Measurements from ENCODE around the gene ARMC12. TPM values are rescaled to one million over a fixed set of nuclear protein-coding genes. Genes with fewer than 3 reads are reported as not detected.
"Not testable (repeated sequence)": the region's sequence is repeated elsewhere in the genome, so short reads cannot be mapped to it uniquely, and the experiment has no call there.

ARMC12 gene
- total and polyA plus RNA-seq, 11 donors: 0.19 to 0.72 (median 0.27) TPM; not detected in 6

GRCh38 chr6:35733633-35734032 lies 3.2 kb upstream of the ARMC12 start:
- TF ChIP-seq CTCF (IDR thresholded peaks at IDR 0.05) (no peak), POLR2A (IDR thresholded peaks at IDR 0.05) (no peak)
- Histone ChIP-seq H3K36me3 (no peaks in the 10 kb centered on the region), H3K4me1 (peaks cover 16 to 74% (median 30%) of the 10 kb centered on the region in 12 donors), H3K9me3 (no peaks in the 10 kb centered on the region), H3K4me3 (no peak overlapping the region), H3K27ac (peak overlapping the region in 8 of 12 donors; percentile 98 to 100 (median 100)), H3K27me3 (no peaks in the 10 kb centered on the region)
- intact Hi-C loops (cut with DNase I): loop anchor here in 3 of 10 donors (1.0 to 5.0 kb wide), 3 partner anchors 45 to 147 kb away; partner anchors contain the start of gene FKBP5 (in 2 of the 3)
- WGBS, 4 donors: 93 to 96% (median 94%) methylated on average over 8 of the region's 8 CpGs
- DNase-seq (no peak), ATAC-seq (no peak)

GRCh38 chr6:35734319-35734718 lies 2.5 kb upstream of the ARMC12 start:
- not testable (repeated sequence) for H3K27me3 ChIP-seq, H3K9me3 ChIP-seq, ATAC-seq, DNase-seq, H3K36me3 ChIP-seq, H3K4me3 ChIP-seq
- Histone ChIP-seq H3K27ac (peak overlapping the region in 2 of 12 donors; percentile 100), H3K4me1 (peaks cover 11 to 68% (median 23%) of the 10 kb centered on the region in 12 donors)
- intact Hi-C loops (cut with DNase I): loop anchor here in 1 of 10 donors (5.0 kb wide), 1 partner anchor 132 kb away; no protein-coding TSS in a partner anchor
- WGBS, 4 donors: 89 to 97% (median 95%) methylated on average over 12 of the region's 12 CpGs

GRCh38 chr6:35735452-35735851 lies 1.4 kb upstream of the ARMC12 start:
- Histone ChIP-seq H3K27ac (peak overlapping the region in 2 of 12 donors; percentile 1 to 25), H3K9me3 (no peaks in the 10 kb centered on the region), H3K27me3 (no peaks in the 10 kb centered on the region), H3K36me3 (no peaks in the 10 kb centered on the region), H3K4me1 (peaks cover 11 to 59% (median 20%) of the 10 kb centered on the region in 12 donors), H3K4me3 (no peak overlapping the region)
- no peak for DNase-seq
- TF ChIP-seq POLR2A (IDR thresholded peaks at IDR 0.05): no peak
- ATAC-seq: no peak
- intact Hi-C loops (cut with DNase I): loop anchor here in 3 of 10 donors (5.0 kb wide), 3 partner anchors 48 to 213 kb away; partner anchors contain the start of gene FKBP5 (in 1 of the 3)
- WGBS, 4 donors: 91 to 94% (median 92%) methylated on average over 3 of the region's 3 CpGs

GRCh38 chr6:35736253-35736894 lies 458 bp upstream of the ARMC12 start:
- no peaks in the 10 kb centered on the region for H3K9me3 ChIP-seq
- TF ChIP-seq POLR2A (IDR thresholded peaks at IDR 0.05): no peak
- peak; percentile 86 to 97 (median 92) for TF ChIP-seq CTCF (IDR thresholded peaks at IDR 0.05)
- ATAC-seq: peak in 2 of 4 donors; percentile 19 to 44
- no peaks in the 10 kb centered on the region for H3K27me3 ChIP-seq
- DNase-seq: peak; percentile 67 to 84 (median 76)
- peaks cover 7 to 53% (median 18%) of the 10 kb centered on the region in 12 donors for H3K4me1 ChIP-seq
- intact Hi-C loops (cut with DNase I): loop anchor here (1.0 to 5.0 kb wide), 11 partner anchors 48 to 214 kb away; partner anchors contain the start of gene FKBP5 (in 2 of the 10)
- peak overlapping the region in 1 of 12 donors; percentile 45 for H3K27ac ChIP-seq
- H3K4me3 ChIP-seq: no peak overlapping the region
- no peaks in the 10 kb centered on the region for H3K36me3 ChIP-seq
- WGBS, 4 donors: 57 to 67% (median 64%) methylated on average over 8 of the region's 8 CpGs

All from heart left ventricle (tissue), 16 donors.